ENCODE measurements around the gene LAPTM5. TPM values are rescaled to one million over a fixed set of nuclear protein-coding genes. Genes with fewer than 3 reads are reported as not detected.

The LAPTM5 gene
- total RNA-seq, 3 donors from 2014 or later: 41.3 to 130 (median 70.1) TPM

DNA sequence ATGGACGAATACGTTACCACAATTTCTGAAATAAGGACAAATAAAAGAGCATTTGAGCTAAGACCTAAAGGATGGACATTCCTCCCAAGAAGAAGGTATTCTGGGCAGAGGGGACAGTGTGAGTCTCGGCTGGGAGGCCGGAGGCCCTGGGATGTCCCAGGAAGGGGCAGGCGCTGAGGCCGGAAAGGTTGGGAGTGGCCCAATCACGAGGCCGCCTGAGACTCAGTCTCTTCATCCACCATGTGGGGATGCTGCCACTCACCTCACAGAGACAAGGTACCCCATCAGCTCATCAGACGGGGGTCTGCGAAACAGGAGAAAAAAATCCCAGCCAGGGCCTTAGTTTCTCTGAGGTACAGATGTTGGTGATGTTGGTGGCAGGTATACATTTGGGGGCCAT lies 24.3 kb upstream of the LAPTM5 start:
- TF ChIP-seq POLR2AphosphoS5 (IDR thresholded peaks at IDR 0.05) (no peak), POLR2A (IDR thresholded peaks at IDR 0.05) (no peak), CTCF (IDR thresholded peaks at IDR 0.05) (no peak)
- Histone ChIP-seq H3K4me3 (no peak overlapping the region), H3K4me1 (no peaks in the 10 kb centered on the region), H3K9me3 (no peaks in the 10 kb centered on the region), H3K27me3 (no peaks in the 10 kb centered on the region), H3K36me3 (no peaks in the 10 kb centered on the region), H3K27ac (no peak overlapping the region)
- no peak for DNase-seq (ENCODE audit: low spot score in 2 of 2)
- intact Hi-C loops (cut with DNase I; ENCODE audit: low total_unique reads): no loop called here

DNA sequence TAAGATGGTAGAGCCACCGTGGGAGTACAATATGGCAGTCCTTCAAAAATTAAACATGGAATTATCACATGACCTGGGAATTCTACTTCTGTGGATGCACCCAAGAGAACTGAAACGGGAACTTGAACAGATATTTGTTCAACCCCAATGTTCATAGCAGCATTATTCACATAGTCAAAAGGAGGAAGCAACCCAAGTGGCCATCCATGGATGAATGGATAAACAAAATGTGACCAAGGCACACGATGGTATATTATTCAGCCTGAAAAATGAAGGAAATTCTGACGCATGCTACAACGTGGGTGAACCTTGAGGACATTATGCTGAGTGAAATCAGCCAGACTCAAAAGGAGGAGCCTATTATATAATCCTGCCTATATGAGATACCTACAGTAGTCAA lies 22.8 kb upstream of the LAPTM5 start:
- DNase-seq (ENCODE audit: low spot score in 2 of 2): no peak
- Histone ChIP-seq H3K36me3 (no peaks in the 10 kb centered on the region), H3K9me3 (no peaks in the 10 kb centered on the region), H3K4me1 (no peaks in the 10 kb centered on the region), H3K27ac (no peak overlapping the region), H3K27me3 (no peaks in the 10 kb centered on the region), H3K4me3 (no peak overlapping the region)
- intact Hi-C loops (cut with DNase I; ENCODE audit: low total_unique reads): no loop called here
- TF ChIP-seq POLR2A (IDR thresholded peaks at IDR 0.05) (no peak), CTCF (IDR thresholded peaks at IDR 0.05) (no peak), POLR2AphosphoS5 (IDR thresholded peaks at IDR 0.05) (no peak)

- Histone ChIP-seq H3K4me3 (no peak overlapping the region), H3K27me3 (no peaks in the 10 kb centered on the region), H3K4me1 (no peaks in the 10 kb centered on the region), H3K36me3 (no peaks in the 10 kb centered on the region), H3K27ac (no peak overlapping the region), H3K9me3 (no peaks in the 10 kb centered on the region)
- intact Hi-C loops (cut with DNase I; ENCODE audit: low total_unique reads): no loop called here
- peak; percentile 69 to 83 for DNase-seq (ENCODE audit: low spot score in 2 of 2)
- TF ChIP-seq CTCF (IDR thresholded peaks at IDR 0.05) (peak; percentile 96 to 98 (median 97)), POLR2AphosphoS5 (IDR thresholded peaks at IDR 0.05) (no peak), POLR2A (IDR thresholded peaks at IDR 0.05) (no peak)
Measured at GRCh38 chr1:30779294-30780071, 21.9 kb upstream of the LAPTM5 start.

DNA sequence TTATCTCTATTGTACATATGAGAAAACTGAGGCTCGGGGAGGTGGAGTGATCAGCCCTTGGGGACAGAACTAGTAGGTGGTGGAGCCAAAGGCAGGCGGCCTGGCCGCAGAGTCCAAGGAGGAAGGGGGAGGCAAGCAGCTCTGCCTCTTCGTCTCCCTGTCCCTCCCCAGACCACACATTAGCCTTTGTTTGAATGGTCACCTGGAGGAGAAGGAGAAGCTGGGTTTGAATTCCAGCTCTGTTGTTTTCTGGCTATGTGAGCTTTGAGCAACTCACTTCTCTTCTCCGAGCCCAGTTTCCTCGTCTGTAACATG lies 21.4 kb upstream of the LAPTM5 start:
- no peak for TF ChIP-seq POLR2A (IDR thresholded peaks at IDR 0.05)
- no peak for TF ChIP-seq CTCF (IDR thresholded peaks at IDR 0.05)
- TF ChIP-seq POLR2AphosphoS5 (IDR thresholded peaks at IDR 0.05): no peak
- Histone ChIP-seq H3K27me3 (no peaks in the 10 kb centered on the region), H3K4me1 (no peaks in the 10 kb centered on the region), H3K9me3 (no peaks in the 10 kb centered on the region), H3K36me3 (no peaks in the 10 kb centered on the region), H3K27ac (no peak overlapping the region), H3K4me3 (no peak overlapping the region)
- no peak for DNase-seq (ENCODE audit: low spot score in 2 of 2)
- intact Hi-C loops (cut with DNase I; ENCODE audit: low total_unique reads): no loop called here

DNA sequence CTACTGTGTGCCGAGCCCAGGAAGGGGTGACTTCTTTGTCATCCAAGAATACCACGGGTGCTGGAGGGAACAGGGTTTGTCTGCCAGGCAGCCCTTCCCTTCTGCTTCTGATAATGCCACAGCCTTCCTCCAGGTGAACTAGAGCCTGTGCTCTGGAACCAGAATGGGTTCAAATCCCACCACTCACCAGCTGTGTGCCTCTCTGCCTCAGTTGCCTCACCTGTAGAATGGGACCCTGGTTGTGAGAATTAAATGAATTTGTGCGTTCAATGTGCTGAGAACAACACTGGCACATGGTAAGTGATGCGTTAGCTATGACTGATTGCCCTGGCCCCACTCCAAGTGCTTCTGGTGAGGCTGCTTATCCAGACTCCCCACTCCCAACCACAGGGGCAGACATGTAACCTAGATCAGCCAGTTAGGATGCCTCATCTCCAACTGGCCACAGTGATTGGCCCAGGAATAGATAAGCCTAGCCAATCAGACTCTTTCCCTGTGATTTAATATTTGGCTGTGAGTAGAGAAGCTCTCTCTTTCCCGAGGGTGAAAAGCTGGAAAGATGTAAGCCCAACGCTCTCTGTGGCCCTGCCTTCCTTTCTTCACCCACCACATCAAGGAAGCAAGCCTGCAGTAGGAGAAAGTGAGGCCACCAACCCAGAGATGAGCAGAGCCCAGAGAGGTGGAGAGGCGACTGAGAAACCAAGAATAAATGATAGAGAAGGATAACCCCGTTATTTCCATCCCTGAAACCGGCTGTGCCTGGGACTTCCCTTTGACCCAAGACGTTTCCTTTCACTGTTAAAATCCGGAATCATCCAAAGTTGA lies 20.8 kb upstream of the LAPTM5 start:
- no peak for TF ChIP-seq CTCF (IDR thresholded peaks at IDR 0.05)
- TF ChIP-seq POLR2AphosphoS5 (IDR thresholded peaks at IDR 0.05): no peak
- no peak for TF ChIP-seq POLR2A (IDR thresholded peaks at IDR 0.05)
- Histone ChIP-seq H3K4me3 (no peak overlapping the region), H3K9me3 (no peaks in the 10 kb centered on the region), H3K4me1 (no peaks in the 10 kb centered on the region), H3K27ac (no peak overlapping the region), H3K27me3 (no peaks in the 10 kb centered on the region), H3K36me3 (no peaks in the 10 kb centered on the region)
- no peak for DNase-seq (ENCODE audit: low spot score in 2 of 2)
- intact Hi-C loops (cut with DNase I; ENCODE audit: low total_unique reads): no loop called here
